HG02981 (cell line): ENCODE data around the gene MEX3B.

Source experiments
- ATAC-seq: cut with Tn5 transposase; IDR thresholded peaks from one replicate; pipeline ENCODE4 v1.9.1; 2021; ENCODE audit warnings: mild to moderate bottlenecking, moderate library complexity; ENCODE audit not compliant: unreplicated experiment

Gene MEX3B

GRCh38 chr15:82045892-82046665, at the start of gene MEX3B:
Gene MEX3B, minus strand, starts transcription at chr15:82046018. Its CDS starts 313 bp downstream, at chr15:82045705.
- ATAC-seq: peak; percentile 66

- ATAC-seq: no peak
These were observed 48.0 kb upstream of the MEX3B start for GRCh38 chr15:82093774-82094211.

GRCh38 chr15:82093325-82093724, 47.5 kb upstream of the MEX3B start:
- ATAC-seq: no peak

- no peak for ATAC-seq
These were observed 45.9 kb upstream of the MEX3B start for GRCh38 chr15:82091636-82092140.

GRCh38 chr15:82086243-82086995, 40.6 kb upstream of the MEX3B start:
- no peak for ATAC-seq

GRCh38 chr15:82081914-82082762, 36.3 kb upstream of the MEX3B start:
- ATAC-seq: no peak

GRCh38 chr15:82080774-82081173, 35.0 kb upstream of the MEX3B start:
- ATAC-seq: no peak

GRCh38 chr15:82079736-82080135, 33.9 kb upstream of the MEX3B start:
- ATAC-seq: no peak

- no peak for ATAC-seq
These were observed 28.8 kb upstream of the MEX3B start for GRCh38 chr15:82074610-82075009.

- no peak for ATAC-seq
These were observed 27.2 kb upstream of the MEX3B start for GRCh38 chr15:82072926-82073537.

- ATAC-seq: no peak
These were observed 20.6 kb upstream of the MEX3B start for GRCh38 chr15:82066455-82066854.

- ATAC-seq: no peak
These were observed 19.0 kb upstream of the MEX3B start for GRCh38 chr15:82064824-82065223.

GRCh38 chr15:82062479-82063454, 16.9 kb upstream of the MEX3B start:
- no peak for ATAC-seq

GRCh38 chr15:82060817-82061216, 15.0 kb upstream of the MEX3B start:
- ATAC-seq: no peak

- no peak for ATAC-seq
These were observed 12.8 kb upstream of the MEX3B start for GRCh38 chr15:82058517-82059204.

- no peak for ATAC-seq
These were observed 12.2 kb upstream of the MEX3B start for GRCh38 chr15:82058026-82058425.

GRCh38 chr15:82056958-82057823, 11.4 kb upstream of the MEX3B start:
- no peak for ATAC-seq

GRCh38 chr15:82052751-82053150, 6.9 kb upstream of the MEX3B start:
- ATAC-seq: no peak
